Ishikawa (cell line): Measurements from ENCODE around the gene LONRF2.

Source experiments
- CEBPB ChIP-seq: IDR thresholded peaks from 2 replicates; pipeline ENCODE4 v1.6.1; 2012
- CREB1 ChIP-seq: IDR thresholded peaks from 2 replicates; pipeline ENCODE4 v1.6.1; 2012; ENCODE audit warnings: low read depth
- EGR1 ChIP-seq: IDR thresholded peaks from 2 replicates; pipeline ENCODE4 v1.6.1; 2012
- EP300 ChIP-seq: IDR thresholded peaks from 2 replicates; pipeline ENCODE4 v1.6.1; 2012; ENCODE audit warnings: borderline replicate concordance
- FOXM1 ChIP-seq: IDR thresholded peaks from 2 replicates; pipeline ENCODE4 v1.6.1; 2012; ENCODE audit warnings: low read depth, borderline replicate concordance
- NFIC ChIP-seq: IDR thresholded peaks from 2 replicates; pipeline ENCODE4 v1.6.1; 2012
- RAD21 ChIP-seq: IDR thresholded peaks from 2 replicates; pipeline ENCODE4 v1.6.1; 2012; ENCODE audit warnings: low read depth
- TAF1 ChIP-seq: IDR thresholded peaks from 2 replicates; pipeline ENCODE4 v1.6.1; 2012; ENCODE audit warnings: low read depth, mild to moderate bottlenecking
- TCF12 ChIP-seq: IDR thresholded peaks from 2 replicates; pipeline ENCODE4 v1.6.1; 2012; ENCODE audit warnings: low read depth
- TEAD4 ChIP-seq: IDR thresholded peaks from 2 replicates; pipeline ENCODE4 v1.6.1; 2012
- YY1 ChIP-seq: IDR thresholded peaks from 2 replicates; pipeline ENCODE4 v1.6.1; 2012; ENCODE audit warnings: low read depth
- ZBTB7A ChIP-seq: IDR thresholded peaks from 2 replicates; pipeline ENCODE4 v1.6.1; 2012; ENCODE audit warnings: low read depth
- TF ChIP-seq, protein P1 (sequence below): IDR thresholded peaks from 2 replicates; pipeline ENCODE4 v1.6.1; 2012
- TF ChIP-seq, protein P2 (sequence below): IDR thresholded peaks from 2 replicates; pipeline ENCODE4 v1.6.1; 2012
- TF ChIP-seq, protein P3 (sequence below): IDR thresholded peaks from 2 replicates; pipeline ENCODE4 v1.6.1; 2012; ENCODE audit warnings: low read depth, mild to moderate bottlenecking

LONRF2 gene

DNA sequence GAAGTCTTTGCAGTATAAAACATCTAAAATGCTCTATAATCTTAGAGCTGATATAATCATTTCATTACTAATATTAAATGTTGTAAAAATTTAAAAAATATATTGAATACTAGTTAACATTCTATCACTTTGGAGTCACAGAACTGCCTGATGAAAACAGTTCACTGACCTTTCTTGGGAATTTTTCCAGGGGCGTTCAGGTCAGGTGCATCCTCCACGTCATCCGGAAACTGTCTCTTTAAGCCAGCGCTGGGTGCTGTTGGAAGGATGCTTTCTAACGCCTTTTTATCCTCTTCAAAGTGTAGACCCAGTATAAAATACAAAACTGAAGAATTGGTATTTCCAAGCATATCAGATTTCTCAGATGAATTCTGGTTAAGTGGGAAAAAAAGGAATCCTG lies 22.8 kb downstream of the LONRF2 start:
- TF ChIP-seq, protein P1, sequence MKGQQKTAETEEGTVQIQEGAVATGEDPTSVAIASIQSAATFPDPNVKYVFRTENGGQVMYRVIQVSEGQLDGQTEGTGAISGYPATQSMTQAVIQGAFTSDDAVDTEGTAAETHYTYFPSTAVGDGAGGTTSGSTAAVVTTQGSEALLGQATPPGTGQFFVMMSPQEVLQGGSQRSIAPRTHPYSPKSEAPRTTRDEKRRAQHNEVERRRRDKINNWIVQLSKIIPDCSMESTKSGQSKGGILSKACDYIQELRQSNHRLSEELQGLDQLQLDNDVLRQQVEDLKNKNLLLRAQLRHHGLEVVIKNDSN, result no peak

DNA sequence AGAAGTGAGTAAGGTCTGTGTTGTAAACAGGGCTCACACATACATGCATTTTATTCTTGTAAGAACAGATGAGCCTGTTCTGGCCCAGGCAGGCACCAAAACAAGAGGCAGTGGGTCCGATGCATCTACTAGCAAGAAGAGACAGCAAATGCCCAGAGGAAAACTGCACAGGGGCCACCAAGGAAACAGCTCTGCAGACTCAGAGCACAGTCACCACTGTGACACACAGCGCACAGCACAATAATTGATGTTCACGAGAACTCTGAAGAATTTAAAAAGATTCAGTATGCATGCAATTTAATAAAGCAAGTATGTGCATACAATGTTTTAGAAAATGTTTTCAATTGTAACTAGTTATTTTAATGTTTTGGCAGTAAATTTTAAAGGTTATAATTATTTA lies 24.8 kb downstream of the LONRF2 start:
- no peak for TF ChIP-seq CREB1
- TF ChIP-seq, protein P2, sequence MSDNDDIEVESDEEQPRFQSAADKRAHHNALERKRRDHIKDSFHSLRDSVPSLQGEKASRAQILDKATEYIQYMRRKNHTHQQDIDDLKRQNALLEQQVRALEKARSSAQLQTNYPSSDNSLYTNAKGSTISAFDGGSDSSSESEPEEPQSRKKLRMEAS, result no peak
- TF ChIP-seq TCF12, result no peak
- no peak for TF ChIP-seq ZBTB7A
- no peak for TF ChIP-seq TAF1

DNA sequence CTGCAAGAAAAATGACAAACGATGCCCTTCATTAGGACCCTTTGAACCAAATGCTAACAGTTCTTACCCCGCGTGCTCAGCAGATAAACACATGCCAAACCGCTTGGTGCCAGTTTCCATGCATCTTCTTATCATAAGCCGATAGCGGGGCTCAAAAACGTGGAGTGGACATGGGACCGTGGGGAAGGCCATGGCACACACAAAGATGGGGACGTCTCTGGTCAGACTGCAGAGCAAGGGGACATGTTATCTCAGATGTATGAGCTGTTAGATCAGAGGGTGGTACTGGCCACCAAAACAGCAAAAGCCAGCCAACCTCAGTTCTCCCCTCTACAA lies 28.2 kb downstream of the LONRF2 start:
- TF ChIP-seq CEBPB, result no peak
- TF ChIP-seq, protein P1, result no peak
- TF ChIP-seq EGR1, result no peak
- no peak for TF ChIP-seq YY1
- TF ChIP-seq ZBTB7A, result no peak
- no peak for TF ChIP-seq FOXM1
- TF ChIP-seq EP300, result no peak
- no peak for TF ChIP-seq TAF1
- no peak for TF ChIP-seq TEAD4
- TF ChIP-seq, protein P2, result no peak
- TF ChIP-seq NFIC, result no peak
- TF ChIP-seq, protein P3, sequence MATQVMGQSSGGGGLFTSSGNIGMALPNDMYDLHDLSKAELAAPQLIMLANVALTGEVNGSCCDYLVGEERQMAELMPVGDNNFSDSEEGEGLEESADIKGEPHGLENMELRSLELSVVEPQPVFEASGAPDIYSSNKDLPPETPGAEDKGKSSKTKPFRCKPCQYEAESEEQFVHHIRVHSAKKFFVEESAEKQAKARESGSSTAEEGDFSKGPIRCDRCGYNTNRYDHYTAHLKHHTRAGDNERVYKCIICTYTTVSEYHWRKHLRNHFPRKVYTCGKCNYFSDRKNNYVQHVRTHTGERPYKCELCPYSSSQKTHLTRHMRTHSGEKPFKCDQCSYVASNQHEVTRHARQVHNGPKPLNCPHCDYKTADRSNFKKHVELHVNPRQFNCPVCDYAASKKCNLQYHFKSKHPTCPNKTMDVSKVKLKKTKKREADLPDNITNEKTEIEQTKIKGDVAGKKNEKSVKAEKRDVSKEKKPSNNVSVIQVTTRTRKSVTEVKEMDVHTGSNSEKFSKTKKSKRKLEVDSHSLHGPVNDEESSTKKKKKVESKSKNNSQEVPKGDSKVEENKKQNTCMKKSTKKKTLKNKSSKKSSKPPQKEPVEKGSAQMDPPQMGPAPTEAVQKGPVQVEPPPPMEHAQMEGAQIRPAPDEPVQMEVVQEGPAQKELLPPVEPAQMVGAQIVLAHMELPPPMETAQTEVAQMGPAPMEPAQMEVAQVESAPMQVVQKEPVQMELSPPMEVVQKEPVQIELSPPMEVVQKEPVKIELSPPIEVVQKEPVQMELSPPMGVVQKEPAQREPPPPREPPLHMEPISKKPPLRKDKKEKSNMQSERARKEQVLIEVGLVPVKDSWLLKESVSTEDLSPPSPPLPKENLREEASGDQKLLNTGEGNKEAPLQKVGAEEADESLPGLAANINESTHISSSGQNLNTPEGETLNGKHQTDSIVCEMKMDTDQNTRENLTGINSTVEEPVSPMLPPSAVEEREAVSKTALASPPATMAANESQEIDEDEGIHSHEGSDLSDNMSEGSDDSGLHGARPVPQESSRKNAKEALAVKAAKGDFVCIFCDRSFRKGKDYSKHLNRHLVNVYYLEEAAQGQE, result no peak
- no peak for TF ChIP-seq TCF12
- TF ChIP-seq CREB1, result no peak
- TF ChIP-seq RAD21, result no peak

DNA sequence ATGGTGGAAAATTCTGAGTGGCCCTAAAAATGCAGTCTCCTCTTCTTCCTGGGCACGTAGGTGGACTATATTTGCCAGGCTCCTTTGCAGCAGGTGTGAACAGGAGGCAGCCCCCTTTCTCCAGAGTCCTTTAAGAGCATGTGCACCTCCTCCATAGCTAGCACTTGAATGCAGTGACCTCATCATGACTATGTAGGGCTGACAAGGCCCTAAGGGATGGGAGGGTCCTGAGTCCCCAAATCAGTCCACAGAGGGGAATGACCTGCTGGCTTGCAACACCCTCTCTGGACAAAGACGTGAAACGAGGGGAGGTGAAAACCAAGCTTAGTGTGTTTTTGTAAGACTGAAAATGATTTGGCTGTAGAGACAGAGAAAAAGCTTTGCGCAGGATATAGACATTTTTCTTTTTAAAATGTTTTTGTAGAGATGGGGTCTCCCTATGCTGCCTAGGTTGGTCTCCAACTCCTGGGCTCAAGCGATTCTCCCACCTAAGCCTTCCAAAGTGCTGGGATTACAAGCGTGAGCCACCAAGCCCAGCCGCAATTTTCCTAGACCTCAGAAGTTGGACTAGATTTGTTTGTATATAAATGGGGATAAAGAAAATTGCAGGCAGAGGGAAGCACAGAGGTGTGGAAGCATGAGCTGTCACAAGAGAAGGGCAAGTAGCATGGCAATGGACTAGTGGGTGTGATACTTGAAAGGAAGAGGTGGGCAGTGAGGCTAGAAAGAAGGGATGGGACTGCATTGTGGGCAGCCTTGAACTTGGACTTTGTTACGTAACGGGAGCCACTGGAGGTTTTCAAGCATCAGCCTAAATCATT lies 28.8 kb downstream of the LONRF2 start:
- TF ChIP-seq, protein P1, result no peak
- no peak for TF ChIP-seq FOXM1
- TF ChIP-seq CREB1, result no peak
- TF ChIP-seq CEBPB, result no peak
- no peak for TF ChIP-seq TCF12
- TF ChIP-seq, protein P3, result no peak
- TF ChIP-seq TAF1, result no peak
- TF ChIP-seq EGR1, result no peak
- TF ChIP-seq, protein P2, result no peak
- TF ChIP-seq TEAD4, result no peak

DNA sequence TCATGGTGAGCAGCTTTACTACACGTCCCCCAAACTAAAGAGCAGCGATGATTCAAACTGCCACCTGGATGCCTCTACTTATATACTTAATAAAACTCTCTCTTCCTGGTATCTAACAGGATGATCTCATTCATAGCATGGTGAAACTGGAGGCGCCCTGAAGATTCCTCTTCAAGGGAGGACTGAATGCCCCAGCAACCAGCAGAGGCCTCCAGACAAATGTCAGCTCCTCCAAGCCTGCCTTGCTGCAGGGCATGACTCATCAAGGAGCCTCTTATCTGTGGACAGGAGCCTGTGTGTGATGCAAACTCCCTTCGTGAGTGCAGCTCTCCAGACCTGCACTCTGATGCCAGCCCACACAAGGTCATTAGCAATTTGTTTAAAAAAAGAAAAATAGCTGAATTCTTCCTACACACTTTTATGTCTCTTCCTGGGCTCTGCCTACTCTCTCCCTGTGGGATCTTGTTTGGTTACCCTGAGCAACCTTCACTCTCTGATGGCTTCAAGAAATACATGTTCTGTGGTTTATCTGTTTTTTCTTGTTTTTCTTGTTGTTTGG lies 30.2 kb downstream of the LONRF2 start:
- TF ChIP-seq EGR1, result no peak
- TF ChIP-seq ZBTB7A, result no peak
- no peak for TF ChIP-seq YY1
- TF ChIP-seq, protein P1, result no peak
- TF ChIP-seq, protein P2, result no peak
- TF ChIP-seq TCF12, result no peak
- no peak for TF ChIP-seq NFIC
- TF ChIP-seq TAF1, result no peak
- no peak for TF ChIP-seq FOXM1
- TF ChIP-seq TEAD4, result no peak
- TF ChIP-seq, protein P3, result no peak
